HepG2 (cell line): Measurements from ENCODE around the gene DRC3. TPM values are rescaled to one million over a fixed set of nuclear protein-coding genes. Genes with fewer than 3 reads are reported as not detected.

Experiments used
- ATF7-NPFF ChIP-seq: sonication (generic); formaldehyde crosslinking; IDR thresholded peaks from 2 replicates; pipeline ENCODE4 v1.8.1; 2023; ENCODE audit warnings: mild to moderate bottlenecking, low read depth, missing genetic modification reagents, moderate library complexity
- HOXA3 ChIP-seq: sonication (generic); formaldehyde crosslinking; IDR thresholded peaks from 2 replicates; pipeline ENCODE4 v1.5.0; 2020; ENCODE audit warnings: missing genetic modification reagents
- IRX3 ChIP-seq: sonication (generic); formaldehyde crosslinking; IDR thresholded peaks from 2 replicates; pipeline ENCODE4 v1.8.1; 2023; ENCODE audit warnings: mild to moderate bottlenecking, low read depth, missing genetic modification reagents, borderline replicate concordance
- MAFK ChIP-seq, 2 experiments: IDR thresholded peaks in 1 of 2; conservative IDR thresholded peaks in 1 of 2; 2 replicates each; pipeline ENCODE4 v1.6.1; 2011; ENCODE audit warnings: improper control_type of control experiment in 2 of 2, low read length in 2 of 2
- MATR3 ChIP-seq: sonication (generic); formaldehyde crosslinking; IDR thresholded peaks from 2 replicates; pipeline ENCODE4 v1.4.0; 2020; ENCODE audit warnings: missing genetic modification reagents
- MLX ChIP-seq: IDR thresholded peaks from 2 replicates; pipeline ENCODE4 v1.6.1; 2016
- RBM39 ChIP-seq: fragments of 200-400 bp; formaldehyde crosslinking; IDR thresholded peaks from one replicate; pipeline ENCODE4 v1.6.1; 2018; ENCODE audit warnings: antibody characterized with exemption, mild to moderate bottlenecking, low read depth, low read length; ENCODE audit not compliant: poor library complexity, severe bottlenecking
- SMC3 ChIP-seq: IDR thresholded peaks from 2 replicates; pipeline ENCODE4 v1.6.1; 2011; ENCODE audit warnings: low read length, improper control_type of control experiment
- TBX2 ChIP-seq: sonication (generic); formaldehyde crosslinking; IDR thresholded peaks from 2 replicates; pipeline ENCODE4 v1.5.0; 2020; ENCODE audit warnings: missing genetic modification reagents, mild to moderate bottlenecking, borderline replicate concordance
- TFE3 ChIP-seq: IDR thresholded peaks from 2 replicates; pipeline ENCODE4 v1.6.1; 2016
- ZFP37 ChIP-seq: sonication (generic); formaldehyde crosslinking; IDR thresholded peaks from 2 replicates; pipeline ENCODE4 v1.4.0; 2020; ENCODE audit warnings: missing genetic modification reagents, borderline replicate concordance
- ZNF275 ChIP-seq: sonication (generic); formaldehyde crosslinking; IDR thresholded peaks from 2 replicates; pipeline ENCODE4 v1.8.0; 2022; ENCODE audit warnings: missing genetic modification reagents, mild to moderate bottlenecking, inconsistent platforms, borderline replicate concordance
- ZNF460 ChIP-seq: sonication (generic); formaldehyde crosslinking; IDR thresholded peaks from 2 replicates; pipeline ENCODE4 v1.5.1; 2020; ENCODE audit warnings: missing genetic modification reagents, mild to moderate bottlenecking, borderline replicate concordance
- ZNF512B ChIP-seq: sonication (generic); formaldehyde crosslinking; IDR thresholded peaks from 2 replicates; pipeline ENCODE4 v1.5.1; 2020; ENCODE audit warnings: missing genetic modification reagents, mild to moderate bottlenecking, borderline replicate concordance
- ZNF549 ChIP-seq: sonication (generic); formaldehyde crosslinking; IDR thresholded peaks from 2 replicates; pipeline ENCODE4 v1.5.0; 2020; ENCODE audit warnings: missing genetic modification reagents
- ZNF556 ChIP-seq: sonication (generic); formaldehyde crosslinking; IDR thresholded peaks from 2 replicates; pipeline ENCODE4 v1.4.0; 2020; ENCODE audit warnings: mild to moderate bottlenecking, missing genetic modification reagents, borderline replicate concordance
- ZNF598 ChIP-seq: sonication (generic); formaldehyde crosslinking; IDR thresholded peaks from 2 replicates; pipeline ENCODE4 v1.5.1; 2020; ENCODE audit warnings: mild to moderate bottlenecking, missing genetic modification reagents, borderline replicate concordance
- ZNF691 ChIP-seq: sonication (generic); formaldehyde crosslinking; IDR thresholded peaks from 2 replicates; pipeline ENCODE4 v1.4.0; 2020; ENCODE audit warnings: missing genetic modification reagents, low read depth, mild to moderate bottlenecking, borderline replicate concordance
- ZNF713 ChIP-seq: sonication (generic); formaldehyde crosslinking; IDR thresholded peaks from 2 replicates; pipeline ENCODE4 v1.4.0; 2020; ENCODE audit warnings: mild to moderate bottlenecking, missing genetic modification reagents
- polyA plus RNA-seq, 8 experiments: library from polyadenylated mRNA; depleted of rRNA in 3 of 8; stranded (reverse) in 7 of 8; unstranded in 1 of 8; fragments of >200 nt; fragmentation: Illumina TruSeq in 4 of 8; extraction: Trizol in 4 of 8; gene quantifications; 2 replicates each; pipeline versions ENCODE4 v1.2.1 to v1.2.3, GENCODE V29; 2011 to 2016; ENCODE audit warnings: low read depth in 4 of 8, missing spikeins in 1 of 8, mixed read lengths in 1 of 8; ENCODE audit not compliant: insufficient read depth in 1 of 8
- total RNA-seq, 5 experiments: library from RNA; depleted of rRNA; stranded (reverse); fragments of >200 nt; fragmentation: Illumina TruSeq; extraction: Trizol; gene quantifications; 2 replicates each; pipeline ENCODE4 v1.2.3, GENCODE V29; 2016; ENCODE audit warnings: low read depth in 1 of 5
- TF ChIP-seq, protein P1 (sequence below): sonication (generic); formaldehyde crosslinking; IDR thresholded peaks from 2 replicates; pipeline ENCODE4 v1.8.1; 2023; ENCODE audit warnings: missing genetic modification reagents, inconsistent platforms, borderline replicate concordance
- TF ChIP-seq, protein P2 (sequence below): sonication (generic); formaldehyde crosslinking; IDR thresholded peaks from 2 replicates; pipeline ENCODE4 v1.5.0; 2020; ENCODE audit warnings: missing genetic modification reagents

Gene DRC3
- total and polyA plus RNA-seq, 2 of the 13 experiments (the other 11 are each of a cell fraction or from before 2014, with no cell fraction given): 0.53 to 0.87 TPM

- TF ChIP-seq ZNF275 (CRISPR knock-in tag) (no peak), ZNF598 (CRISPR knock-in tag) (0 out of 2 replicates have a peak, but pooled peaks have one; percentile 56), TBX2 (CRISPR knock-in tag) (no peak), ZNF556 (CRISPR knock-in tag) (no peak), ZNF549 (CRISPR knock-in tag) (no peak), ZNF512B (no peak), ZNF691 (CRISPR knock-in tag) (no peak), HOXA3 (CRISPR knock-in tag) (no peak; the same call in 1 of the 2 replicates), ZNF713 (CRISPR knock-in tag) (no peak), MATR3 (CRISPR knock-in tag) (no peak), MLX (CRISPR knock-in tag) (no peak), IRX3 (CRISPR knock-in tag) (no peak; the same call in 1 of the 2 replicates), SMC3 (no peak), TFE3 (CRISPR knock-in tag) (no peak), RBM39 (no peak), ATF7-NPFF (CRISPR knock-in tag) (no peak), MAFK (conservative IDR thresholded peaks at IDR 0.05 in 1 of 2, IDR thresholded peaks at IDR 0.05 in 1 of 2; ENCODE audit: low read length in 2 of 2) (no peak), ZNF460 (CRISPR knock-in tag) (no peak), ZFP37 (CRISPR knock-in tag) (no peak)
- TF ChIP-seq, protein P1, sequence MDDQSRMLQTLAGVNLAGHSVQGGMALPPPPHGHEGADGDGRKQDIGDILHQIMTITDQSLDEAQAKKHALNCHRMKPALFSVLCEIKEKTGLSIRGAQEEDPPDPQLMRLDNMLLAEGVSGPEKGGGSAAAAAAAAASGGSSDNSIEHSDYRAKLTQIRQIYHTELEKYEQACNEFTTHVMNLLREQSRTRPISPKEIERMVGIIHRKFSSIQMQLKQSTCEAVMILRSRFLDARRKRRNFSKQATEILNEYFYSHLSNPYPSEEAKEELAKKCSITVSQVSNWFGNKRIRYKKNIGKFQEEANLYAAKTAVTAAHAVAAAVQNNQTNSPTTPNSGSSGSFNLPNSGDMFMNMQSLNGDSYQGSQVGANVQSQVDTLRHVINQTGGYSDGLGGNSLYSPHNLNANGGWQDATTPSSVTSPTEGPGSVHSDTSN (CRISPR knock-in tag): no peak
- TF ChIP-seq, protein P2, sequence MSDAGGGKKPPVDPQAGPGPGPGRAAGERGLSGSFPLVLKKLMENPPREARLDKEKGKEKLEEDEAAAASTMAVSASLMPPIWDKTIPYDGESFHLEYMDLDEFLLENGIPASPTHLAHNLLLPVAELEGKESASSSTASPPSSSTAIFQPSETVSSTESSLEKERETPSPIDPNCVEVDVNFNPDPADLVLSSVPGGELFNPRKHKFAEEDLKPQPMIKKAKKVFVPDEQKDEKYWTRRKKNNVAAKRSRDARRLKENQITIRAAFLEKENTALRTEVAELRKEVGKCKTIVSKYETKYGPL (CRISPR knock-in tag): no peak
These were observed 45.3 kb downstream of the DRC3 start (continued) for GRCh38 chr17:18017958-18018357.
